ENCODE data around the gene ZNF146.
A peak's percentile ranks its signal among the peaks of the same experiment; 100 is the strongest.
"Not testable (repeated sequence)": the region's sequence is repeated elsewhere in the genome, so short reads cannot be mapped to it uniquely, and the experiment has no call there.

The ZNF146 gene

DNA sequence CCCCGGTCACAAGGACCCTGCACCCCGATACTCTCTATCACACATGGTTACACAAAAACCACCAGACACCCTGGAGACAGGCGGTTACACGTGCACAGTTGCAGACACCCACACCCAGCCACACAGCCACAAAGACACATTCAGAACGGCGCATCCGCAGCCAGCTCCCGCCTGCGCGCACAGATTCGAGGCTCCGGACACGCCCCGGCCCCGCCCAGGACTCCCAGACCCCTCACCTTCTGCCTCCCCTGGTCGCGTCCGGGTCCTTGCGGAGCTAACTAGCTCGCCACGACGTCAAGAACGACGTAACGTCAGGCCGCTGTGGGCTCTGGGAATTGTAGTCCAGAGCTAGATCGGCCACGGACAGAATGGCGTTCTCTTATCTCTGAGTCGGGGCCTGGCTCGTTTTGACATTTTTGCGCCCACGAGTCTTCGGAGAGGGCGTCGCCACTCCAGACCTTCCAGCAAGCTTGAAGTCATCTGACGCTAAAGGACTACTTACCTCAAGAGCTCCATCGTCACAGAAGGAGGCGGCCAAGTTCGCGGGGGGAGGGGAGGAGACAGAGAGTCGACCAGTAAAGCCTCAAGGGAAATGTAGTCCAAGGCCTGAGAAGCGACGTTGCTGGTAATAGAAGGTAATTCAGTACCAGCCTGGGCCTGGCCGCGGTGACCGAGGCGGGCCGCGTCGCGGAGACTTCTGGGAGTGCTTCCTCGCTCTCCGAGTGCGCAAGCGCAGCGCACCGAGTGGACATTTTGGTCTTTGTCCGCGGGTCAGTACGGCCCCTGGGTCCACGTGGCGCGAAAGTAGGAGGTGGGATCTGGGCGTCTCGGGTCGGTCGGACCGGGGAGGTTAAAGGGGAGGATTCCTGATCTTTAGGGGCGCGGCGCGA is at the start of gene ZNF146, which contains the start of gene ZNF565:
Gene ZNF146 (plus strand): TSS at position 721 of the 890 bp plus-strand sequence. CDS start 21,335 bp downstream, outside the sequence.
Gene ZNF565 (minus strand): TSS at position 280 of the 890 bp plus-strand sequence. CDS start 12,680 bp downstream, outside the sequence.
- DNase-seq (ENCODE audit: low read depth in 3 of 3), result peak; percentile 94 to 97 (median 97)

DNA sequence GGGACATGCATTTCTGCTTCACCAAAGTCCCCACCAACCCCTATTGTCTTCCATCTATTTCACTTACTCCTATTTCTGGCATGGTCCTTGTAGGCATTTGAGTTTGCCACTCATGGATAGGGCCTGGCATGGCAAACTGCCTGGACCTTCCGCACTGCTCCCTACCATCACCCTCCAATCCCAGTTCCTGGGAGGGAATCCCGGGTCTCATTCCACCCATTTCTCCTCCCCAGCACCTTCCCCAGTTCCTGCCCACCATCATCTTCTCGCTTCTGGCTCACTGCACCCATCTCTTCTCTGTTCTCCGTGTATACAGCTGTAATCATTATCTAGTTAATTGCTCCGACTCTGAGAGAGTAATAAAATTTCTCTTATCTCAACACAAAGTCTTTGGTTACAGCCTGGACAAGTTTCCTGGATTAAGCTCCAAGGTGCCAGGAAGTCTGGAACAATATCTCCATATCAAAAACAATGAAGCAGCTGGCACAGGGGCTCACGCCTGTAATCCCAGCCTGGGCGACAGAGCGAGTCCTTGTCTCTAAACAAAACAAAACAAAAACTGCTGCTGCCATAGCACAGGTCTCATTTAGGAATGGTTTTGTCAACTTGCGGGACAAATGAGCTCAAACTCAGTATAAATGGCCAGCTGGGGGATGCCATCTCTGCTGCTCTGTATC is 45.7 kb upstream of the ZNF146 start:
- no peak for DNase-seq (ENCODE audit: low read depth in 3 of 3)

DNA sequence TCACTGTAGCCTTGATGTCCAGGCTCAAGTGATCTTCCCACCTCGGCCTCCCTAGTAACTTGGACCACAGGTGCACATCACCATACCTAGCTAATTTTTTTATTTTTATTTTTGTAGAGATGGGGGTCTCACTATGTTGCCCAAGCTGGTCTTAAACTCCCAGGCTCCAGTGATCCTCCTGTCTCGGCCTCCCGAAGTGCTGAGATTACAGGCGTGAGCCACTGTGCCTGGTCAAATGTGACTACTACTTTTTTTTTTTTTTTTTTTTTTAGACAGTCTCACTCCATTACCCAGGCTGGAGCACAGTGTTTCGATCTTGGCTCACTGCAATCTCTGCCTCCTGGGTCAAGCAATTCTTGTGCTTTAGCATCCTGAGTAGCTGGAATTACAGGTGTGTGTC is 42.1 kb upstream of the ZNF146 start:
- no peak for DNase-seq (ENCODE audit: low read depth in 3 of 3)

DNA sequence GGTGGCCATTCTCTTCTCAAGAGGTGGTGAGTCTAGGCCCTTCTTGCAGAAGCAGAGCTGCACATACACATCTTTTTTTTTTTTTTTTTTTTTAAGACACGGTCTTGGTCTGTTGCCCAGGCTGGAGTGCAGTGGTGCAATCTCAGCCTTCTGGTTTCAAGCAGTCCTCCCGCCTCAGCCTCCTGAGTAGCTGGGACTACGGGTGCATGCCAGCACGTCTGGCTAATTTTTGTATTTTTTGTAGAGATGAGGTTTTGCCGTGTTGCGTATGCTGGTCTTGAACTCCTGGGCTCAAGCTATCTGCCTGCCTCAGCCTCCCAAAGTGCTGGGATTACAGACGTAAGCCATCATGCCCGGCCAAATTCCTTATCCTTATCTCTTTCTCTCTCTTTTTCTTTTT is 41.1 kb upstream of the ZNF146 start:
- DNase-seq (ENCODE audit: low read depth in 3 of 3), result not testable (repeated sequence)

DNA sequence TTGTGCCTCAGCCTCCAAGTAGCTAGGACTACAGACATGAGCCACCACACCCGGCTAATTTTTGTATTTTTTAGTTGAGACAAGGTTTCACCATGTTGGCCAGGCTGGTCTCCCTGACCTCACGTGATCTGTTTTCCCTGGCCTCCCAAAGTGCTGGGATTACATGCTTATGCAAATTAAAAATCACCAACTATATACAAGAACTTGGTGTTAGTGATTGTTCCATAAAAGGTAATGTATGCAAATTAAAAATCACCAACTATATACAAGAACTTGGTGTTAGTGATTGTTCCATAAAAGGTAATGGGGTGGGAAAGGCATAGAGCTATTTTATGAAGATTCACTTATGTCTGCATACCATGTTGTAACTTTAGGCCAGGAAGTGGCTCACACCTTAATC is 35.8 kb upstream of the ZNF146 start:
- DNase-seq (ENCODE audit: low read depth in 3 of 3), result not testable (repeated sequence)

DNA sequence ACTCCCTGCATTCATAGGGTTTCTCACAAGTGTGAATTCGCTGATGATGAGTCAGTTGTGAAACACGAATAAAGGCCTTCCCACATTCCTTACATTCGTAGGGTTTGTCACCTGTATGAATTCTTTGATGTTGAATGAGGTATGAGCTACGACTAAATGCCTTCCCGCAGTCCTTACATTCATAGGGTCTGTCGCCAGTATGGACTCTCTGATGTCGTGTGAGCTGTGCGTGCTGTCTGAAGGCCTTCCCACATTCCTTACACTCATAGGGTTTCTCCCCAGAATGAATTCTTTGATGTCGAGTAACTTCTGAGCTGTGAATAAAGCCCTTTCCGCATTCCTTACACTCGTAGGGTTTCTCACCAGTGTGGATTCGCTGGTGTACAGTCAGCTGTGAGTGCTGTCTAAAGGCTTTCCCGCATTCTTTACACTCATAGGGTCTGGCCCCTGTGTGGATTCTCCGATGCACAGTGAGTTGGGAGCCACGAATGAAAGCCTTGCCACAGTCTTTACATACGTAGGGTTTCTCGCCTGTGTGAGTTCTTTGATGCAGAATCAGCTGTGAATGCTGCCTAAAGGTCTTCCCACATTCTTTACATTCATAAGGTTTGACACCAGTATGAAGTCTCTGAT is 32.2 kb upstream of the ZNF146 start:
- DNase-seq (ENCODE audit: low read depth in 3 of 3), result no peak

DNA sequence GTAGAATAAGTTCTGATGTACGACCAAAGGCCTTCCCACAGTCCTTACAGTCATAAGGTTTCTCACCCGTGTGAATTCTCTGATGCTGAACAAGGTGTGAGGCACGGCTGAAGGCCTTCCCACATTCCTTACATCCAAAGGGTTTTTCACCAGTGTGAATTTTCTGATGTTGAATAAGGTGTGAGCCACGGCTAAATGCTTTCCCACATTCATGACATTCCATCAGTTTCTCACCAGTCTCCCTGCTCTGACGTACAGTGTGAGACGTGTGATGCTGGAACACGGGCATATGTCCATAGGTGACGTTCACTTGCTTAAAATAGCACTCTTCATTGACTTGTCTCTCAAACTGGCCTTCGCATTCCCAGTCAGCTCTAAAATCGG is 31.7 kb upstream of the ZNF146 start:
- no peak for DNase-seq (ENCODE audit: low read depth in 3 of 3)

DNA sequence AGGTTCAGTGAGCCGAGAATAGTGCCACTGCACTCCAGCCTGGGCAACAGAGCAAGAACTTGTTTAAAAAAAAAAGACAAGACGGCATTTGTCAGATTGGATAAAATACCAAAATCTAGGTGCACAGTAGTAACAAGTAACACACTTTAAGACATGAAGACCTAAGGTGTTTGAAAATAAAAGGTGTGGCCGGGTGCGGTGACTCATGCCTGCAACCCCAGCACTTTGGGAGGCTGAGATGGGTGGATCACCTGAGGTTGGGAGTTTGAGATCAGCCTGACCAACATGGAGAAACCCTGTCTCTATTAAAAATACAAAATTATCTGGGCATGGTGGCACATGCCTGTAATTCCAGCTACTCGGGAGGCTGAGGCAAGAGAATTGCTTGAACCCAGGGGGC is 28.2 kb upstream of the ZNF146 start:
- DNase-seq (ENCODE audit: low read depth in 3 of 3), result not testable (repeated sequence)

DNA sequence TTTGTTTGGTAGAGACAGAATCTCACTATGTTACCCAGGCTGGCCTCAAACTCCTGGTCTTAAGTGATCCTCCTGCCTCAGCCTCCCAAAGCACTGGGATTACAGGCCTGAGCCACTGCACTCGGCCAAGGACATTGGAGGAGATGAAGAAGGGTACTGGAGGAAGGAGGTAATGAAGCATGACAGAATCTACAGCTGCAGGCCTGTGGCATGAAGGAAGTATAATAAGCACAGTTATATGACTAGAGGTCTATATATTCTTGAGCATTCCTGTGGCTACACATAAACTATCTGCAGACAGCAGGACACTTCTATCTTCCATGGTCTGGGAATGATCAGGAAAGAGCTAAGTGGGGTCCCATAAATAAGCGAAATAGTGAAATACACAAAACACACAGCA is 18.7 kb upstream of the ZNF146 start:
- no peak for DNase-seq (ENCODE audit: low read depth in 3 of 3)

DNA sequence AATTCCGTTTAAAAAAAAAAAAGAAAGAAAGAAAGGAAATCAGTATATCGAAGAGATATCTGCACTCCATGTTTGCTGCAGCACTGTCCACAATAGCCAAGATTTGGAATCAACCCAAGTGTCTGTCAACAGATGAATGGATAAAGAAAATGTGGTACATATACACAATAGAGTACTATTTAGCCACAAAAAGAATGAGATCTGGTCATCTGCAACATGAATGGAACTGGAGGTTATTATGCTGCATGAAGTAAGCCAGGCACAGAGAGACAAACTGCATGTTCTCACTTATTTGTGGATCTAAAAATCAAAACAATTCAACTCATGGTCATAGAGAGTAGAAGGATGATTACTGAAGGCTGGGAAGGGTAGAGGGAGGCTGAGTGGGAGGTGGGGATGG is 16.8 kb upstream of the ZNF146 start:
- DNase-seq (ENCODE audit: low read depth in 3 of 3), result no peak

DNA sequence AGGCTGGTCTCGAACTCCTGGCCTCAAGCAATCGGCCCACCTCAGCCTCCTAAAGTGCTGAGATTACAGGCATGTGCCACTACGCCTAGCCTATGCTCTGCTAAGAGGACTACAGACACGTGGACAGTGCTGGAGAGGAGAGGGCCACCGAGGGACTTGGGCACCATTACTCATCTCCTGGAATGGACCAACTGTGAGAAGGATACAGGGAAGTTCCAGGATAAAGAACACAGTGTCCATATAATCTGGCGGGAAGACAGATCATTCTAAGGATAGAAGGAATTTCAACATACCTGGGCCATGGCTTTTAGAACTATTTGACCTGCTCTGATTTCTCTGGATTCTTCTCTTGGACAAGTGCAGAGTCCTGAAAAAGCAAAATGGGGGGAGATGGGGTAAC is 13.2 kb upstream of the ZNF146 start:
- no peak for DNase-seq (ENCODE audit: low read depth in 3 of 3)

DNA sequence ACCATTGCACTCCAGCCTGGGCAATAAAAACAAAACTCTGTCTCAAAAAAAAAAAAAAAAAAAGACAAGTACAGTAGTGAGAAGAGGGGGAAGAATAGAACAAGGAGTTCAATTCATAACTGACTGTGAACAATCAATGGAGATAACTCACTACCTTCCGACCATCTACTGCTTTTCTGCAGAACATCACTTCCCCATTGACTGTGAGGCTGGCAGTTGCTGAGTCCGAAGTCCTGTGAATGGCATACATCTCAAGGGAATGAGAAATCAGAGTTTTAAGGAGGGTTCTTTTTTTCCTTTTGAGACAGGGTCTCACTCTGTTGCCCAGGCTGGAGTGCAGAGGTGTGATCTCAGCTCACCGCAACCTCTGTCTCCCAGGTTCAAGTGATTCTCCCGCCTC is 11.6 kb upstream of the ZNF146 start:
- DNase-seq (ENCODE audit: low read depth in 3 of 3), result no peak

DNA sequence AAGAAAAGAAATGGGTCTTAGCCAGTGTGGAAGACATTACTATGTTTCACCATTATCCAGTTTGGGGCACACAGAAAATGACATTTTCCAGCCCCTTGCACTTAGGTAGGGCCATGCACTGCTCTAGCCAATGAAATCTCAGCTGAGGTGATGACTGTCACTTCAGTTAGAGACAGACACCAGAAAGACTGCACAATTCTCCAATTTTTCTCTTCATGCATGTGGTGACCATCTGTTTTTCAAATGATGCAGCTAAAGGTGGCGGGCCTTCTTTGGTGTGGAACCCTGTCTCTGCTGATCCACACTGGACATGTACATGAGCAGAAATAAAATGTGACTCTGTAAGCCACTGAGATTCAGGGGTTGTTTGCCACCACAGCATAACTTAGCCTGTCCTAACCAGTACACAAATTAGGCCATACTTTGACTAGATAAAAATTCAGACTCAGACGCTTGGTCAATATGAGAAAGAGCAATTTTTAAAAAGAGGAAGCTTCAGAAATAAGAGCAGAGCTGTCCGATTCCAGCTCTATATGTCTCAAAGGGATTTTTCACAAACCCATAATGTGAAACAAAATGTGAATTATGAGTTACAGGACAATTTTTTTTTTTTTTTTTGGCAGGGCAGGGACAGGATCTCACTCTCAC is 7.2 kb upstream of the ZNF146 start:
- DNase-seq (ENCODE audit: low read depth in 3 of 3), result no peak

DNA sequence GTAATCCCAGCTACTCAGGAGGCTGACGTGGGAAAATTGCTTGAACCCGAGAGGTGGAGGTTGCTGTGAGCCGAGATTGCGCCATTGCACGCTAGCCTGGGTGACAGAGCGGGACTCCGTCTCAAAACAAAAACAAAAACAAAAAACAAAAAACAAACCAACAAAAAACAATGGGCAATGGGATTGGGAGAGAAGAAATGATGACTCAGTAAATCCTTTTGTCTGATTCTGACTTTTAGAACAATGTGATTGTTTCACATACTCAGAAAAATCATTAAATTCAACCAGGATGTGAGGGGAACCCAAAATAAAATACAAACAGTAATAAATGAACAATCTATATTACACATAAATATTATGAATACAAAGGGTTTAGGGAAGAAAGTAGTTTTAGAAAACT is 5.5 kb upstream of the ZNF146 start:
- DNase-seq (ENCODE audit: low read depth in 3 of 3), result no peak

DNA sequence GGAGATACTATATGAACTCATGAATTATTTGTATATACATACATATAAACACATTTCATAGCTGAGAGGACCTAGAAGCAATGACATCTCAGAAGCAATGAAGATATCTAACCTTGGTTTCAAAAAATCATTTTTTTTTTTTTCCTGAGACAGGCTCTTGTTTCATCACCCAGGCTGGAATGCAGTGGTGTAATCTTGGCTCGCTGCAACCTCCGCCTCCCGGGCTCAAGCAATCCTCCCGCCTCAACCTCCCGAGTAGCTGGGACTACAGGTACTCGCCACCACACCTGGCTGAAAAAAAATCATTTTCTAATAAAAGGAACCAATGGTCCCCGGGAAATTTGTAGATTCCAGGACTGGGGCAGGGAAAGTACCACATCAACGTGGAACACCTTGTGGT is 4.4 kb upstream of the ZNF146 start:
- no peak for DNase-seq (ENCODE audit: low read depth in 3 of 3)

DNA sequence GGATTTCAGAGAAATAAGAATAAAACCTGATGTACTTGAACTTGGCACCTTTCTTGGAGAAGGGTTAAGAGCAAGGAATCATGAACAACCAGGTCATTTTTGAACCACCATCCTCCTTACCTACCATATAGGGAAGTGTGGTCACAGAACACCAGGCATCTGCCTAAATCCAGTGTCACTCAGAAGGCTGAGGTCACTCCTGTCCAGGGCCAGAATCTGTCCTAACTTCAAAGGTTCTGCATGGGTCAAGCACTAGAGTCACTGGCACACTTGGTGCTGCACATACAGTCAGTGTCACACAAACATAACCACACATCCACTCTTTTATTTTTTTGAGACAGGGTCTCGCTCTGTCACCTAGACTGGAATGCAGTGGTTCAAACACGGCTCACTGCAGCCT is 2.0 kb upstream of the ZNF146 start:
- DNase-seq (ENCODE audit: low read depth in 3 of 3), result no peak

DNA sequence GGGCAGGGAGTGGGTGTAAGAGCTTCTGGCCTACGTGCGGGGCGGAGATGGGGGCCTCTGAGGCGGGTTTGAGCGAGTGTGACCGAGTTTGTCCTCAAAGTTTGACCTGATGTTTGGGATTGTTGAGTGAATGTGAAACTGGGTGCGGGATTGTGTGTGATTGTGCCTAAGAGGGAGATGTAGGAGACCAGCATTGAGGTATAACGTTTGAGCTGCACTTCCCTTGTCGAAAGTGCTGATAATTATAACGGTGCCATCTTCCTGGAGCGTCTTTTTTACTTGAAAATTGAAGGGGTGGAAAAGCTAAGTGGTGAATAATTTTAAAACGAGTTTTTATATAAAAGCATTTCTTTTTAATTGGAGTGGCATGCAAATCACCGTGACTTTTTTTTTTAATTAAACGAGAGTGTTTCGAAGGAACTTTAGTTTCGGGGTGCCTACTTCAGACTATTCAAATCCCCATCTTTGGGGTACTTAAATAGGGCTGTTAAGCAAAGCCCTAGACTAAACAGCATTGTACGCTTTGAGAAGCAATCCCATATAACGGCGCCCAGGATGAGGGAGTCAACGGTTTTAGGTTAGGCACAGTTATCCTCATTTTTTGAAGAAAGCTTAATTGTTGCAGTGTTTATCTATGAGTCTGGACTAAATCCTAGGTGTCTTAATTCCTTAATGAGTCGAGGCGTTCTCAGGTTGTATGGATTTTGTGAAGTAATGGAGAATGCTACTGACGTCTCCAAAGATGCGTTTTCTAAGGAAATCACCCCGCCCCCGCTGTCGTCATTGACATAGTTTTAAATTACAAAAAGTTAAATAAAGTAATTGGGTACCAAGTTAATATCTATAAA is 594 bp downstream of the ZNF146 start:
- peak in 1 of 3 donors; percentile 24 for DNase-seq (ENCODE audit: low read depth in 3 of 3)

DNA sequence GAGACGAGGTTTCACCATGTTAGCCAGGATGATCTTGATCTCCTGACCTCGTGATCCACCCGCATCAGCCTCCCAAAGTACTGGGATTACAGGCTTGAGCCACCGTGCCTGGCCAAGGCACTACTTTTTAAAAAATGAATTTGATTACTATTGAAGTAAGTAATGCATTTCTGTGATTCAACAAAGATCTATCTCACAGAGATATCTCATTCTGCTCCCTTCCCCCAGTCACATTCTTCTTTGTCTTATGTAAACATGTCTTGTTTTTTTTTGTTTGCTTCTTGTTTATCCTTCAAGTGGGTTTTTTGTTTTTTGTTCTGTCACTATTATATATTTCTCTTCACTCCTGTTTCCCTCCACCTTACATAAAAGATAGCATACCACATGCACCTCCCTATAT is 6.6 kb downstream of the ZNF146 start:
- no peak for DNase-seq (ENCODE audit: low read depth in 3 of 3)

DNA sequence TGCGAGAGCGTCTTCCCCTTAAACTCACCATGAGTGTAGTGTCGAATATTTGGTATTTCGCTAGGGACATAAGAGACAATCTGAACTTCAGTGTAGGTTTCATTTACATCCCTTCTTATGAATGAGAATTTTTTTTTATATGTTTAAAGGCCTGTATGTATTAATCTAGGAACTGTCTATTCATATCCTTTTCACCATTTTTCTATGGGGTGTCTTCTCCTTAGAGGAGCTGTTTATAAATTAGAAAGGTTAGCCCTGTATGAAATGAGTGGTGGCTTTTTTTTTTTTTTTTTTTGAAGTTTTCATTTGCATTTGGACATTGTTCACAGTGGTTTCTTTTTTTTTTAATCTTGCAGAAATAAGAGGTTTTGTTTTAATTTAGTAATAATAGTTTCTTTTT is 7.6 kb downstream of the ZNF146 start:
- no peak for DNase-seq (ENCODE audit: low read depth in 3 of 3)

DNA sequence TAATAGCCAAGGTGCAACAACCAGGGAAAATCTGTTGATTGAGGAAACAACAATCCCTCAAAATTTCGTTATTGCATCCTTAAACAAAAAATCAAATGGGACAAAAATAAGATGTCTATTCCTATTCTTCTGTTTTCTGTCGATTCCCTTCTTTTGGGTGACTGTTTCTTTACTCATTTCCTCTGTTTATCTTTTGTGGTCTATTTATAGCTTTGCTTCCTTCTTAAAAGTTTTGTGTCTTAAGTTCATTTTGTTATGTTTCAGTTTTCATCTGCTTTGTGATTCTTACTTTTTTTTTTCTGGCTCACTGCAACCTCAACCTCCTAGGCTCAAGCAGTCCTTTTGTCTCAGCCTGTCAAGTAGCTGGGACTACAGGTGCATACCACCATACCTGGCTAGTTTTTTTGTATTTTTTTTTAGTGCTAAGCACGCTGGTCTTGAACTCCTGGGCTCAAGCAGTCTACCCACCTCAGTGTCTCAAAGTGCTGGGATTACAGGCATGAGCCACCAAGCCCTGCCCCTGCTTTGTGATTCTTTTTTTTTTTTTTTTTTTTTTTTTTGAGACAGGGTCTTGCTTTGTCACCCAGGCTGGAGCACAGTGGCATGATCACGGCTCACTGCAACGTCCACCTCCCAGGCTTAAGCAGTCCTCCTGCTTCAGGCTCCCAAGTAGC is 10.4 kb downstream of the ZNF146 start:
- no peak for DNase-seq (ENCODE audit: low read depth in 3 of 3)

DNA sequence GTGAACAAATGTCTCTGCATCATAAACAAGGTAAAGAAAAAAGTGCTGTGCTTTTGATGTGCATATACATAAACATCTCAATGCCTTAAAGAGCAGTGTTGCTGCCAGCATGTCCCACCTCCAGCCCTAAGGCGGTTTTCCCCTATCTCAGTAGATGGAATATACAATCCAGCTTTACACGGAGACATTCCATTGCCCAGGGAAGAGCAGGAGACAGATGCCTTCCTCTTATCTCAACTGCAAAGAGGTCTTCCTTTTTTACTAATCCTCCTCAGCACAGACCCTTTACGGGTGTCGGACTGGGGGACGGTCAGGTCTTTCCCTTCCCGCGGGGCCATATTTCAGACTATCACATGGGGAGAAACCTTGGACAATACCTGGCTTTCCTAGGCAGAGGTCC is 18.7 kb downstream of the ZNF146 start:
- not testable (repeated sequence) for DNase-seq (ENCODE audit: low read depth in 3 of 3)
